Measurements from ENCODE around the gene AP5Z1.
A peak's percentile ranks its signal among the peaks of the same experiment; 100 is the strongest.

AP5Z1 gene

DNA sequence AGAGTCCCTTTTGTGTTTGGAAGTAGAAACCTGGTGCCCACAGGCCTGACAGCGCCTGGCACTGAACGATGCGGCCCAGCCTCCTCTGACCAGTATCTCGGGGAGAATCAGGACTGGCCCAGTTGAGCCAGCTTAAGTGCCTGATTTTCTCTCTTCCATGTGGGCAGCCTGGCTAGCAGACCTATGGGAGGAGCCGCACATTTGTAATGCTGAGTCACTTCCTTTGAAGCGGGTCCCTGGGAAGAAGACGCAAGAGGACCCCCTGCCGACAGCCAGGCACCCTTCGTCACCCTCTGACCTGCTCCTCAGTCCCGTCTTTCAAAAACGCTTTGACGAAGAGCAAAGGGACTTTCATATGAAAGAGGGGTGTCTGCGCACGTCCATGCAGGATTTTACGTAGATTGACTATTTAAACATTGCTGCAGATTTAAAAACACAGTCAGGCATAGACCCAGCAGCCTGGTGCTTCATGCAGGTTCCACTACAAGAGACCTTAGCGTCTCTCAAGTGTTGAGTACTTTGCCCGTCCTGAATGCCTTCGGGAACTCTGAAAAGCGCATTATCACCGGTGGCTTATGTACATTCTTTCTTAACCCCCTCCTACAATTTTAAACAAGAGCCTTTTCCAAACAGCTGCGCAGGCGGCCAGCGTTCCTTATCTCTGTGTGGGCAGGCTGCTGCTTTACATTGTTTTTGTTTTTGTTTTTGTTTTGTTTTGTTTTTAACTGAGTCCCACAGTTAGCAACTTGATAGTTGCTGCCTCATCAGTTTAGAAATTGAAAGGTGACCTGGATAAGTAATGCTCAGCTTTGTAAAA is 36.5 kb upstream of the AP5Z1 start:
- Histone ChIP-seq H3K27me3 (ENCODE audit: control insufficient read depth, insufficient read depth, low read length) (no peaks in the 10 kb centered on the region), H3K9ac (ENCODE audit: low read length) (no peak overlapping the region), H3K36me3 (ENCODE audit: control insufficient read depth, insufficient read depth, low read length) (peaks cover 11% of the 10 kb centered on the region), H3K4me1 (ENCODE audit: control insufficient read depth, insufficient read depth, low read length) (peaks cover 8% of the 10 kb centered on the region), H3K27ac (ENCODE audit: low read depth, low read length) (peak overlapping the region; percentile 58), H3K4me3 (ENCODE audit: low read length) (peak overlapping the region; percentile 25)

DNA sequence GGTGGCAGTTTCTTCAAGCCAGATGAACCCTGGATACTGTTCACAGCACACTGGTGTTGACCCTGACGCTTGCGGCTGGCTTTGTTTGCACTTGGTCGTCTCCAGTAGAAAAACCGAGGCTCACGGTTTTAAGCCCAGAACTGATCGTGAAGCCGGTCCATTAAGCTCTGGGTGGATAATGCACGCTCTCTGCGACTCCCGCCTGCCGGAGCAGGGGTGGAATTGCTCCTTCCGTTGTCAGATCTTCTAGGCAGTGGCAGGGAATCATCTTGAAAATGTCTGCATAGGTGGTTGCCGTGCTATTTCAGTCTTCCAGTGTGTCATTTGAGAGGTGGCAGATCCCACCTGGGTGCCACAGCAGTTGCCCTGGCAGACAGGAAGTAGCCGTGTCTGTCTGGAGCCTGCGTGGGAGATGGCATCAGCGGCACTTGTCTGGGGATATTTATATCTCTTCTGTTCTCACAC is 35.9 kb upstream of the AP5Z1 start:
- Histone ChIP-seq H3K27ac (ENCODE audit: low read depth, low read length) (peak overlapping the region; percentile 58), H3K27me3 (ENCODE audit: control insufficient read depth, insufficient read depth, low read length) (no peaks in the 10 kb centered on the region), H3K36me3 (ENCODE audit: control insufficient read depth, insufficient read depth, low read length) (peaks cover 11% of the 10 kb centered on the region), H3K4me1 (ENCODE audit: control insufficient read depth, insufficient read depth, low read length) (peaks cover 14% of the 10 kb centered on the region), H3K4me3 (ENCODE audit: low read length) (peak overlapping the region; percentile 25), H3K9ac (ENCODE audit: low read length) (no peak overlapping the region)

DNA sequence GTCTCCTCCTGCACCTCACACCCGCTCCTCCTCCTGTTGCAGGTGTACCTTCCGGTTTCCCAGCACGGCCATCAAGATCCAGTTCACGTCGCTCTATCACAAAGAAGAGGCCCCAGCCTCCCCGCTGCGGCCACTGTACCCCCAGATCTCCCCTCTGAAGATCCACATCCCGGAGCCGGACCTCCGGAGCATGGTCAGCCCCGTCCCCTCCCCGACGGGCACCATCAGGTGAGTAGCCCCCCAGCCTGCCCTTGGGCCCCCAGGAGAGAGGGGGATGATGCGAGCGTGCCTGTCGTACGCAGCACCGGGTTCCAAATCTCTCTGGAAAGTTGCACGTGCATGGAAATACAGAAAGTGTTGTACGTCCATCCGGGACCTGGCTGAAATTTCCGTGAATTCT is 34.6 kb upstream of the AP5Z1 start:
- peaks cover 11% of the 10 kb centered on the region for H3K36me3 ChIP-seq (ENCODE audit: control insufficient read depth, insufficient read depth, low read length)
- no peak overlapping the region for H3K9ac ChIP-seq (ENCODE audit: low read length)
- peaks cover 18% of the 10 kb centered on the region for H3K4me1 ChIP-seq (ENCODE audit: control insufficient read depth, insufficient read depth, low read length)
- H3K27me3 ChIP-seq (ENCODE audit: control insufficient read depth, insufficient read depth, low read length), result no peaks in the 10 kb centered on the region
- no peak overlapping the region for H3K4me3 ChIP-seq (ENCODE audit: low read length)
- H3K27ac ChIP-seq (ENCODE audit: low read depth, low read length), result no peak overlapping the region

DNA sequence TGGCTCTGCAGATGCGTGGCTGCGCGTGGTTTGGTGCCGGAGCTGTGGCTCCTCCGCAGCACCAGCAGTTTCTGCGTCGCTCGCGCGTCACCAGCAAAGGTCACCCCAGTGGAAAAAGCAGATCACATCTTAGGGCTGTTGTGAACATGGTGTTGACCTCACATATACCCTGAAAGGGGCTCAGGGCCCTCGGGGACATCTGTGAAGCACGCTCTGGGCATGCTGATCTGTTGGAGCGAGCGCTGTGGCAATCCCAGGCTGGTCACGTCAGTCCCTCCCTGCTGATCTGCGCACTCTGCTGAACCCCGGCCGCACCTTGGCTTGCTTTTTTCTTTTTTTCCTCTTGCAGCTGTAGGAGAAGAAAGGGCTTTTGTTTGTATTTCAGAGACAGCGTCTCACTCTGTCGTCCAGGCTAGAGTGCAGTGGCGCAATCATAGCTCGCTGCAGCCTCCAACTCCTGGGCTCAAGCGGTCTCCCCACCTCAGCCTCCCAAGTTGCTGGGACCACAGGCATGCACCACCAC is 33.3 kb upstream of the AP5Z1 start:
- peaks cover 11% of the 10 kb centered on the region for H3K36me3 ChIP-seq (ENCODE audit: control insufficient read depth, insufficient read depth, low read length)
- H3K9ac ChIP-seq (ENCODE audit: low read length), result no peak overlapping the region
- H3K4me3 ChIP-seq (ENCODE audit: low read length), result no peak overlapping the region
- peaks cover 21% of the 10 kb centered on the region for H3K4me1 ChIP-seq (ENCODE audit: control insufficient read depth, insufficient read depth, low read length)
- H3K27me3 ChIP-seq (ENCODE audit: control insufficient read depth, insufficient read depth, low read length), result no peaks in the 10 kb centered on the region
- H3K27ac ChIP-seq (ENCODE audit: low read depth, low read length), result no peak overlapping the region

DNA sequence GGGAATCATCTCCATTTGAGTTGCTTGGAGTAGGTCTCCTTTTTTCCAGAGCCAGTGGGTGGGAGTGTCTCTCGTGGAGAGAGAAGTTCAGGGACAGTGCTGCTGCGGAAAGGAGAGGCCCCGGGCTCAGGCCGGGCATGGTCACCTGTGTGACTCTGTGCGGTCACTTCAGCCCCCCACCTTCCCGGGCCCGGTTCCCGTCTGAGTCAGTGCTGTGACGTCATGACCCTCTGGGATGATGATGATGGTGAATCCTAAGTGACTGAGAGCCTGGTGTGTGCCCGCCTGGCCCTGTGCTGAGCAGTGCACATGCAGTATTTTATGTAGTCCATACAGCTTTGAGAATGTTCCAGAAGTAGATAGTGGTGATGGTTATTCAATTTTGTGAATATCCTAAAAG is 32.6 kb upstream of the AP5Z1 start:
- Histone ChIP-seq H3K36me3 (ENCODE audit: control insufficient read depth, insufficient read depth, low read length) (peaks cover 11% of the 10 kb centered on the region), H3K4me3 (ENCODE audit: low read length) (no peak overlapping the region), H3K27me3 (ENCODE audit: control insufficient read depth, insufficient read depth, low read length) (no peaks in the 10 kb centered on the region), H3K4me1 (ENCODE audit: control insufficient read depth, insufficient read depth, low read length) (peaks cover 21% of the 10 kb centered on the region), H3K9ac (ENCODE audit: low read length) (no peak overlapping the region), H3K27ac (ENCODE audit: low read depth, low read length) (no peak overlapping the region)

DNA sequence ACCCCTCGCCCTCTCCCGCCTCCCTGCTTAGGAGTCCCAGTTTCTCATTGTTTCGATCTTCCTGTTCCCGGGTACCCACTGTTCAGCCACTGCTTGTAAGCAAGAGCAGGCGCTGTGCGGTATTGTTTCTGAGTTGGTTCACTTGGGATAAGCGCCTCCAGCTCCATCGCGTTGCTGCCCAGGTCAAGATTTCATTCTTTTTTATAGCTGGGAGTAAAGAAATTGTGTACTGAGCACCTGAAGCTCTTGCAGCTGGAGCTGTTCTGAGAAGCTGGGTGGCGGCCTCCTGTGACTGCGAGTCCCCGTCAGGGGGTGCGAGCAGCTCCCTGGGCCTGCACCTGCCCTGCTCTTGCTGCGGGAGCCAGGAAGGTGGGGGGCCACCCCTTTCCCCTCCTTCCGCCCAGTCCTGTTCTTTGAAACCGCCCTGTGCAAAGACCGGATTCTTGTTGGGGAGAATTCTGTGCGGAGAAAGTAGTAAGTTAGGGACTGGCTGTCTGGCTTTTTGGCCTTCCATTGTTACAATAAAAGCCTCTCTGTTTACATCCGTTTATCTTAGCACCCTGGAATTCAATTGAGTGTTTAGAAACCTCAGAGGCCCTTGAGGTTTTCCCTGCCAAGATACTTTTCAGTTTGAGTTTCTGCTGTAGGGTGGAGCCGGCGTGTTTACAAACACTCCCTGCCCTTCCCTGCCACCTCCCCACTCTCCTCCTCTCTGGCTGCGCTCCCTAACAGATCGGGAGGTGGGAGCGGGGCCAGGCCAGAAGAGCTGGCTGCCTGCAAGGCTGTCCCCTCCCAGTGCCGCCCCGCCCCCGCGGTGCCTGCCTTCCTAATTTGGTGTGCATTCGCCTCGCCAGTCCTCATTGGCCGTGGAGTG is 30.8 kb upstream of the AP5Z1 start:
- H3K9ac ChIP-seq (ENCODE audit: low read length), result no peak overlapping the region
- peaks cover 19% of the 10 kb centered on the region for H3K4me1 ChIP-seq (ENCODE audit: control insufficient read depth, insufficient read depth, low read length)
- peaks cover 11% of the 10 kb centered on the region for H3K36me3 ChIP-seq (ENCODE audit: control insufficient read depth, insufficient read depth, low read length)
- peak overlapping the region; percentile 91 for H3K27ac ChIP-seq (ENCODE audit: low read depth, low read length)
- H3K4me3 ChIP-seq (ENCODE audit: low read length), result peak overlapping the region; percentile 17
- H3K27me3 ChIP-seq (ENCODE audit: control insufficient read depth, insufficient read depth, low read length), result no peaks in the 10 kb centered on the region

DNA sequence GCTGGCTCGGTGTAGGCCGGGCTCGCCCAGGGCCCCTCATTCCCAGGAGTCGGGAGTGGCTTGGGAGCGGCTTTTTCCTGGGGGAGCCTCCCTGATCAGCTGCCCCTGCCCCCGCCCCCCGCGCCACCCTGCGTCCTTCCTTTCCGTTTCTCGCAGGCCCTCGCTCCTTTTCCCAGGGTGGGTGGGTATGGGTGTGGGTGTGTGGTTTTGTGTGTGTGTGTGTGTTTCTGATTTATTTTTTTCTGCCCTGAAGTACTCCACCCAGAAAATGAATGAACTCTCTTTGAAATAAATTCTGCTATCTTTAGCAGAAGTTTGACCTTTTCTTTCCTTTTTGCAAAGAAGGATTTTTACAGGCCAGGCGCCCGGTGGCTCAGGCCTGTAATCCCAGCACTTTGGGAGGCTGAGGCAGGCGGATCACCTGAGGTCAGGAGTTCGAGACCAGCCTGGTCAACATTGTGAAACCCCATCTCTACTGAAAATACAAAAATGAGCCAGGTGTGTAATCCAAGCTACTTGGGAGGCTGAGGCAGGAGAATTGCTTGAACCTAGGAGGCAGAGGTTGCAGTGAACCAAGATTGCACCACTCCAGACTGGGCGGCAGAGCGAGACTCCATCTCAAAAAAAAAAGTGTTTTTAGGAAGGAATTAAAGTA is 30.0 kb upstream of the AP5Z1 start:
- Histone ChIP-seq H3K27ac (ENCODE audit: low read depth, low read length) (peak overlapping the region; percentile 91), H3K4me3 (ENCODE audit: low read length) (peak overlapping the region; percentile 52), H3K4me1 (ENCODE audit: control insufficient read depth, insufficient read depth, low read length) (peaks cover 16% of the 10 kb centered on the region), H3K9ac (ENCODE audit: low read length) (no peak overlapping the region), H3K27me3 (ENCODE audit: control insufficient read depth, insufficient read depth, low read length) (no peaks in the 10 kb centered on the region), H3K36me3 (ENCODE audit: control insufficient read depth, insufficient read depth, low read length) (peaks cover 11% of the 10 kb centered on the region)

DNA sequence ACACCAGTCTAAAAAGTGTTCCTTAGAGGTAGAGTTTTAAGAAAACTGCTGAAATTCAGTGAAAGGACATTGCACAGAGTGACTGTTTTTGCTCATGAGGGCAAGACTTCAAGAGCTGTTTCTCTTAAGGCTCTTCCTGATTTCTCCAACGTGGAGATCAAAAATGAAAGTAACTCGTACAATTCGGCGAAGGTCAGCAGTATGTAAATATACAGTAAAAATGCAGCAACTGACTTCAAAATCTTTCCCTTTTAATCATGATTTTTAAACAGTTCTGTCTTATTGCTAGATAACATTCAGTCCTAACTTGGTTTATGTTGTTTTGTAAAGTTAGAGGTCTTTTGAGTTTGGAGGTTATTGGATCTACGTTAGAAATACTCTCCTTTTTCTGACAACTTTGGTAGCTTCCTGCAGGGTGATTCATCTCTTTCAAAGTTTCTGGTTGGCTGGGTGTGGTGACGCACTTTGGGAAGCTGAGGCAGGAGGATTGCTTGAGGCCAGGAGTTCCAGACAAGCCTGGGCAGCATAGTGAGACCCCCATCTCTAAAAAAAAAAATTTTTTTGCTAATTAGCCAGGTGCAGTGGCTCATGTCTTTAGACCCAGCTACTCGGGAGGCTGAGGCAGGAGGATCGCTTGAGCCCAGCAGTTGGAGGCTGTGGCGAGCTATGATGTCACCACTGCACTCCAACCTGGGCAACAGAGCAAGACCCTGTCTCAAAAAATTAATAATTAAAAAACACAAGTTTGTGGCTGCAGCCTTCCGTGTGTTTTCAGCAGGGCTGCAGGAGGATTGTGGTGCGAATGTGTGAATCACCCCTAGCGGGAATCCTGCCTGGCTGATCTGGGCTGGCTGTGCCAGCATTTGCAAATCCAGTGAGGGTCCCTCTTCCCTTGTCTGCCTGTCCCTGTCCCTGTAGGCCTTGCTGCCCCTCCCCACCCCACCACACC is 29.2 kb upstream of the AP5Z1 start:
- peak overlapping the region; percentile 52 for H3K4me3 ChIP-seq (ENCODE audit: low read length)
- no peak overlapping the region for H3K9ac ChIP-seq (ENCODE audit: low read length)
- peaks cover 16% of the 10 kb centered on the region for H3K4me1 ChIP-seq (ENCODE audit: control insufficient read depth, insufficient read depth, low read length)
- H3K36me3 ChIP-seq (ENCODE audit: control insufficient read depth, insufficient read depth, low read length), result peaks cover 11% of the 10 kb centered on the region
- peak overlapping the region; percentile 91 for H3K27ac ChIP-seq (ENCODE audit: low read depth, low read length)
- H3K27me3 ChIP-seq (ENCODE audit: control insufficient read depth, insufficient read depth, low read length), result no peaks in the 10 kb centered on the region

DNA sequence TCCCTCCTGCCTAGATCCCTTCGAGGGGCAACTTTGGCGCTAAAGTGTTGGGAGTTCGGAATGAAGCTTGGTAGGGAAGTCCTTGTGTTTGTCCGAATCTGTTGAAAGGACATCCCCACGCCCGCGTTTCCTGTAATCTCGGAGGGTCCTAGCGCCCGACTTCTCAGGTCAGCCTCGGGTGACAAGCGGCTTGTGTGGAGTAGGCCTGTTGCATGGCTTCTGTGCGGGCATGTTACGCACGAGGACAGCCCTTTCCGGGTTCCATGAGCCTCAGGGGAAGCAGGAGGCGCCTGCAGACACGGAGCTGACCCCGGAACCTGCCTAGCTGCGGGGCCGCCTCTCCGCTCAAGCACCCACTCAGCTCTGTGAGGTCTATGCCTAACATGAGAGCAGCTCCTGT is 28.4 kb upstream of the AP5Z1 start:
- H3K9ac ChIP-seq (ENCODE audit: low read length), result no peak overlapping the region
- H3K27ac ChIP-seq (ENCODE audit: low read depth, low read length), result peak overlapping the region; percentile 91
- peaks cover 8% of the 10 kb centered on the region for H3K36me3 ChIP-seq (ENCODE audit: control insufficient read depth, insufficient read depth, low read length)
- no peaks in the 10 kb centered on the region for H3K27me3 ChIP-seq (ENCODE audit: control insufficient read depth, insufficient read depth, low read length)
- peaks cover 16% of the 10 kb centered on the region for H3K4me1 ChIP-seq (ENCODE audit: control insufficient read depth, insufficient read depth, low read length)
- no peak overlapping the region for H3K4me3 ChIP-seq (ENCODE audit: low read length)

DNA sequence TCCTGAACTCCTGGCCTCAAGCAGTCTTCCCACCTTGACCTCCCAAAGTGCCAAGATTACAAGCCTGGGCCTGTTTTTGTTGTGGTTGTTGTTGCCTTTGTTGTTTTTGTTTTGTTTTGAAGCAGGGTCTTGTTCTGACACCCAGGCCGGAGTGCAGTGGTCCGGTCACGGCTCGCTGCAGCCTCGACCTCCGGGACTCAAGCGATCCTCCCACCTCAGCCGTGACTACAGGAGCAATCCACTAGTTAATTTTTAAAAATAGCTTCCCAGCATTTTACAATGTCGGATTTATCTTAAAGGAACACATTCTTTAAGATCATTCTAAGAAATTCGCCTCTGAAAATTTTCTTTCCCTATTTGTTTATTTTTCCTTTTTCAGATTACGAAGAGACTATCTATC is 27.7 kb upstream of the AP5Z1 start:
- Histone ChIP-seq H3K4me1 (ENCODE audit: control insufficient read depth, insufficient read depth, low read length) (peaks cover 16% of the 10 kb centered on the region), H3K36me3 (ENCODE audit: control insufficient read depth, insufficient read depth, low read length) (peaks cover 2% of the 10 kb centered on the region), H3K9ac (ENCODE audit: low read length) (no peak overlapping the region), H3K27ac (ENCODE audit: low read depth, low read length) (peak overlapping the region; percentile 19), H3K27me3 (ENCODE audit: control insufficient read depth, insufficient read depth, low read length) (no peaks in the 10 kb centered on the region), H3K4me3 (ENCODE audit: low read length) (no peak overlapping the region)

DNA sequence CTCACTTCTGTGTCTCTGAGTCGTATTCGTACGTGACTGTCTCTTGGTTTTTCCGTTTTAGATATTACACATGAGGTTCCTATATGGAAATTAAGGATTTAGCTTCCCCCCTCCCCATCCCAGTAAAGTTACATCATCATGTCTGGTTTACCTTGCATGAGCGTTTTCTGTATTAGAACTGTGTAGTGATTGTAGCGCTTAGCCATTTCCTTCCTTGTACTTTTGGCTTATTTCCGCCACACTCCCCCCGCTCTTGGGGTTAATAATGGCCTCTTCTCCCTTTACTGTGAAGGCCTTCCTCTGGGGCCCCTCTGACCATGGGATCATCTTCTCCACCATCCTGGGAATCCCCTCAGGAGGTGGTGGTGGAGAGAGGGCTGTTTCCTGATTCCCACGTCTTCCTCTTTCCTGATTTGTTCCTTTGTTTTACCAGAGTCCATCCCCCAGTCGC is 27.2 kb upstream of the AP5Z1 start:
- H3K27ac ChIP-seq (ENCODE audit: low read depth, low read length), result peak overlapping the region; percentile 19
- no peak overlapping the region for H3K9ac ChIP-seq (ENCODE audit: low read length)
- H3K27me3 ChIP-seq (ENCODE audit: control insufficient read depth, insufficient read depth, low read length), result no peaks in the 10 kb centered on the region
- no peak overlapping the region for H3K4me3 ChIP-seq (ENCODE audit: low read length)
- H3K36me3 ChIP-seq (ENCODE audit: control insufficient read depth, insufficient read depth, low read length), result no peaks in the 10 kb centered on the region
- peaks cover 17% of the 10 kb centered on the region for H3K4me1 ChIP-seq (ENCODE audit: control insufficient read depth, insufficient read depth, low read length)
